Epidermal melanocyte (primary cell): ENCODE results near the gene CLEC16A.

ENCODE experiments used
- DNase-seq: peaks from one replicate; pipeline ENCODE4 v3.0.0; 2011; ENCODE audit warnings: low spot score; ENCODE audit not compliant: insufficient read length

The CLEC16A gene

GRCh38 chr16:11190588-11191560 is 246.5 kb downstream of the CLEC16A start:
- DNase-seq: no peak

GRCh38 chr16:11191665-11192064 is 247.3 kb downstream of the CLEC16A start:
- no peak for DNase-seq

GRCh38 chr16:11193494-11193893 is 249.1 kb downstream of the CLEC16A start:
- no peak for DNase-seq

GRCh38 chr16:11194913-11195312 is 250.5 kb downstream of the CLEC16A start:
- DNase-seq: no peak

- DNase-seq: no peak
These were observed 252.0 kb downstream of the CLEC16A start for GRCh38 chr16:11196286-11196828.

- no peak for DNase-seq
These were observed 254.0 kb downstream of the CLEC16A start for GRCh38 chr16:11198375-11198774.

- DNase-seq: no peak
These were observed 254.5 kb downstream of the CLEC16A start for GRCh38 chr16:11198828-11199227.

- DNase-seq: no peak
These were observed 256.2 kb downstream of the CLEC16A start for GRCh38 chr16:11200592-11200991.

GRCh38 chr16:11201498-11202259 is 257.3 kb downstream of the CLEC16A start:
- no peak for DNase-seq

GRCh38 chr16:11202260-11203091 is 258.1 kb downstream of the CLEC16A start:
- DNase-seq: no peak

- DNase-seq: no peak
These were observed 258.8 kb downstream of the CLEC16A start for GRCh38 chr16:11203111-11203623.

GRCh38 chr16:11204513-11205047 is 260.2 kb downstream of the CLEC16A start:
- DNase-seq: no peak

- DNase-seq: no peak
These were observed 260.8 kb downstream of the CLEC16A start for GRCh38 chr16:11205065-11205699.

- DNase-seq: no peak
These were observed 261.6 kb downstream of the CLEC16A start for GRCh38 chr16:11205754-11206581.

GRCh38 chr16:11207646-11208045 is 263.3 kb downstream of the CLEC16A start:
- DNase-seq: no peak

GRCh38 chr16:11208916-11209665 is 264.7 kb downstream of the CLEC16A start:
- no peak for DNase-seq

- DNase-seq: no peak
These were observed 265.9 kb downstream of the CLEC16A start for GRCh38 chr16:11210260-11210659.
